HG03575 (cell line): ENCODE measurements around the gene GOLGA8H.
"Not testable (repeated sequence)": the region's sequence is repeated elsewhere in the genome, so short reads cannot be mapped to it uniquely, and the experiment has no call there.

Experiments used
- ATAC-seq: cut with Tn5 transposase; IDR thresholded peaks from one replicate; pipeline ENCODE4 v1.9.1; 2021; ENCODE audit not compliant: unreplicated experiment, insufficient number of reproducible peaks, low FRiP score; ENCODE audit errors: extremely low read depth

Gene GOLGA8H

GRCh38 chr15:30603796-30604195 lies at the start of gene GOLGA8H:
GOLGA8H (plus strand) TSS chr15:30604028; CDS start chr15:30604126, 98 bp downstream.
- ATAC-seq: not testable (repeated sequence)

GRCh38 chr15:30566949-30567348 lies 36.9 kb upstream of the GOLGA8H start:
- ATAC-seq: not testable (repeated sequence)

- not testable (repeated sequence) for ATAC-seq
Measured at GRCh38 chr15:30573012-30573491, 30.8 kb upstream of the GOLGA8H start.

GRCh38 chr15:30579394-30579970 lies 24.3 kb upstream of the GOLGA8H start:
- not testable (repeated sequence) for ATAC-seq

GRCh38 chr15:30580716-30581115 lies 23.1 kb upstream of the GOLGA8H start:
- not testable (repeated sequence) for ATAC-seq

GRCh38 chr15:30598953-30599352 lies 4.9 kb upstream of the GOLGA8H start:
- not testable (repeated sequence) for ATAC-seq

GRCh38 chr15:30612271-30612670 lies 8.4 kb downstream of the GOLGA8H start:
- not testable (repeated sequence) for ATAC-seq

- not testable (repeated sequence) for ATAC-seq
Measured at GRCh38 chr15:30621342-30621741, 17.5 kb downstream of the GOLGA8H start.

GRCh38 chr15:30625436-30626193 lies 21.8 kb downstream of the GOLGA8H start, which contains the start of gene ARHGAP11B:
ARHGAP11B (plus strand) TSS chr15:30626128.
- ATAC-seq: peak; percentile 63

- not testable (repeated sequence) for ATAC-seq
Measured at GRCh38 chr15:30626194-30626565, 22.4 kb downstream of the GOLGA8H start.

GRCh38 chr15:30626632-30627031 lies 22.8 kb downstream of the GOLGA8H start:
- not testable (repeated sequence) for ATAC-seq

GRCh38 chr15:30650012-30650929 lies 46.4 kb downstream of the GOLGA8H start:
- ATAC-seq: peak; percentile 74

- ATAC-seq: not testable (repeated sequence)
Measured at GRCh38 chr15:30661154-30661553, 57.3 kb downstream of the GOLGA8H start.
